GM13976 (cell line): ENCODE data around the gene TMEM91.
A peak's percentile ranks its signal among the peaks of the same experiment; 100 is the strongest.

Source experiments
- DNase-seq: peaks from one replicate; pipeline ENCODE4 v3.0.0; 2012; ENCODE audit warnings: low spot score
- CTCF ChIP-seq: IDR thresholded peaks from 2 replicates; pipeline ENCODE4 v1.5.1; 2012; ENCODE audit warnings: borderline replicate concordance, mild to moderate bottlenecking; ENCODE audit not compliant: insufficient read depth; ENCODE audit errors: extremely low read depth, missing control alignments, control extremely low read depth
- in situ Hi-C: fragments of 300-500 bp; cut with MboI; formaldehyde crosslinking; loops from one replicate; pipeline ENCODE4 v1.12.0; 2022; ENCODE audit warnings: low sequenced_read_pairs, mixed read lengths, inconsistent platforms; ENCODE audit not compliant: unreplicated experiment

Gene TMEM91

GRCh38 chr19:41359741-41360140 is 16.6 kb upstream of the TMEM91 start:
- TF ChIP-seq CTCF: no peak
- DNase-seq: no peak
- in situ Hi-C loops: no loop called here

- in situ Hi-C loops: no loop called here
- no peak for DNase-seq
Measured at GRCh38 chr19:41362143-41362847, 14.0 kb upstream of the TMEM91 start.

GRCh38 chr19:41363371-41363752 is 13.0 kb upstream of the TMEM91 start:
- no peak for TF ChIP-seq CTCF
- in situ Hi-C loops: no loop called here
- no peak for DNase-seq

More at GRCh38 chr19:41362143-41362847, 14.0 kb upstream of the TMEM91 start:
- no peak for TF ChIP-seq CTCF

GRCh38 chr19:41363753-41364523 is 12.4 kb upstream of the TMEM91 start, which contains the start of gene B9D2:
Gene B9D2, minus strand, starts transcription at chr19:41364149. Its CDS starts 630 bp downstream, at chr19:41363519.
- in situ Hi-C loops: no loop called here
- peak; percentile 96 for DNase-seq
- no peak for TF ChIP-seq CTCF

GRCh38 chr19:41364524-41365391 is 11.6 kb upstream of the TMEM91 start:
- no peak for DNase-seq
- no peak for TF ChIP-seq CTCF
- in situ Hi-C loops: no loop called here

- in situ Hi-C loops: no loop called here
- peak; percentile 26 for TF ChIP-seq CTCF
- no peak for DNase-seq
Measured at GRCh38 chr19:41366089-41366488, 10.2 kb upstream of the TMEM91 start.
